Measurements from ENCODE around the gene WASL.

Gene WASL

DNA sequence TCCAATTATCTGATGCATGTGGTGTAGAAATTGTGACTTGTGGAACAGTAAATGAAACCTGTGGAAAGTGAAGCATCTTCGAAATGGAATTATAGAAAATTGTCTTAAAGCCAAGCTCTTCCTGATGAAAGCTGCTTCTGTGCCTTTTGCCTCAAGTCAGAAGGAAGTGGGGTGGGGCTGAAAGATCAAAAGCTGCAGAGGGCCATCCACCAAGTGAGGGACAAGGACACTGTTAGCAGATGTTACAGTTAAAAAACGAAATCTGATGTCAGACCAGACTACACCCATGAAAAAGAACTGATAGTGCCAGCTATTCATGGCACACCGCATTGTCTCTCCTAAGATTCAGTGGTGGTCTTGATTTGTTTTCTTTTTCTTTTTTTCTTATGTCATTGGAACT is 23.8 kb upstream of the WASL start:
- Histone ChIP-seq H3K27me3 (replicated peaks; ENCODE audit: control insufficient read depth, insufficient read depth, low read length) (no peaks in the 10 kb centered on the region), H3K36me3 (ENCODE audit: control insufficient read depth, insufficient read depth, low read length) (no peaks in the 10 kb centered on the region), H3K4me3 (replicated peaks; ENCODE audit: low read depth, low read length) (no peak overlapping the region)
- no peak for TF ChIP-seq CTCF (IDR thresholded peaks at IDR 0.05; ENCODE audit: insufficient read depth, low read length, poor library complexity, severe bottlenecking)
- DNase-seq (ENCODE audit: extremely low read depth, insufficient read length), result no peak

DNA sequence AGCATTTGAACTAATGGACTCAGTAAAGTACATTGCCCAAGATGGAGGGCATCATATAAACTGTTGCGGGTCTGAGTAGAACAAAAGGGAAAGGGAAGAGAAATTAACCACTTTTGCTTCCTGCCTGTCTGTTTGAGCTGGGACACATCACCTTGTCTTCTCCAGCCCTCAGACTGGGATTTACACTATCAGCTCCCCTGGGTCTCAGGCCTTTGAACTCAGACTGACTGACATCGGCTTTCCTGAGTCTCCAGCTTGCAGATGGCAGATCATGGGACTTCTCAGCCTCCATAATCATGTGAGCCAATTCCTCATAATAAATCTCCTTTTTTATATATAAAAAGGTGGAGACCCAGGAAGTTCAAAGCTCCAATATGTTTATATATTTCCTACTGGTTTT is 23.0 kb upstream of the WASL start:
- no peak for DNase-seq (ENCODE audit: extremely low read depth, insufficient read length)
- no peak for TF ChIP-seq CTCF (IDR thresholded peaks at IDR 0.05; ENCODE audit: insufficient read depth, low read length, poor library complexity, severe bottlenecking)
- Histone ChIP-seq H3K27me3 (replicated peaks; ENCODE audit: control insufficient read depth, insufficient read depth, low read length) (no peaks in the 10 kb centered on the region), H3K4me3 (replicated peaks; ENCODE audit: low read depth, low read length) (no peak overlapping the region), H3K36me3 (ENCODE audit: control insufficient read depth, insufficient read depth, low read length) (no peaks in the 10 kb centered on the region)

DNA sequence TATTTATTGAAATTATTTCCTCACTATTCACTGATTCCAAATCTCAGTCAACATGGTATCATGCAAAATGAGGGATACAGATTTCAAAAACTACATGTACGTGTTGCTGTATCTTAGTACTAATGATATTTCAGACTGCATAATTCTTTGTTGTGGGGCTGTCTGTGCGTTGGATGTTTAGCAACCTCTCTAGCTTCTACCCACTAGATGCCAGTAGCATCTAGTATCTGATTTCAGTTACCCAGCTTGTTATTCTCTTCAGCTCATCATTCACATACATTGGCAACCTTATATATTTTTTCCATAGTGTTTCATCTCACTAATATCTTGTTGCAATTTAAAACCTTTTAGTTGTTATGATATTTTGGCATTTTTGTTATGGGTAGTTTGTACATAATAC is 22.5 kb upstream of the WASL start:
- Histone ChIP-seq H3K36me3 (ENCODE audit: control insufficient read depth, insufficient read depth, low read length) (no peaks in the 10 kb centered on the region), H3K27me3 (replicated peaks; ENCODE audit: control insufficient read depth, insufficient read depth, low read length) (no peaks in the 10 kb centered on the region), H3K4me3 (replicated peaks; ENCODE audit: low read depth, low read length) (no peak overlapping the region)
- TF ChIP-seq CTCF (IDR thresholded peaks at IDR 0.05; ENCODE audit: insufficient read depth, low read length, poor library complexity, severe bottlenecking), result no peak
- no peak for DNase-seq (ENCODE audit: extremely low read depth, insufficient read length)

GRCh38 chr7:123770378-123770777 is 21.6 kb upstream of the WASL start:
- Histone ChIP-seq H3K4me3 (replicated peaks; ENCODE audit: low read depth, low read length) (peak overlapping the region; percentile 45), H3K27me3 (replicated peaks; ENCODE audit: control insufficient read depth, insufficient read depth, low read length) (no peaks in the 10 kb centered on the region), H3K36me3 (ENCODE audit: control insufficient read depth, insufficient read depth, low read length) (no peaks in the 10 kb centered on the region)
- peak; percentile 38 for DNase-seq (ENCODE audit: extremely low read depth, insufficient read length)
- TF ChIP-seq CTCF (IDR thresholded peaks at IDR 0.05; ENCODE audit: insufficient read depth, low read length, poor library complexity, severe bottlenecking), result no peak

DNA sequence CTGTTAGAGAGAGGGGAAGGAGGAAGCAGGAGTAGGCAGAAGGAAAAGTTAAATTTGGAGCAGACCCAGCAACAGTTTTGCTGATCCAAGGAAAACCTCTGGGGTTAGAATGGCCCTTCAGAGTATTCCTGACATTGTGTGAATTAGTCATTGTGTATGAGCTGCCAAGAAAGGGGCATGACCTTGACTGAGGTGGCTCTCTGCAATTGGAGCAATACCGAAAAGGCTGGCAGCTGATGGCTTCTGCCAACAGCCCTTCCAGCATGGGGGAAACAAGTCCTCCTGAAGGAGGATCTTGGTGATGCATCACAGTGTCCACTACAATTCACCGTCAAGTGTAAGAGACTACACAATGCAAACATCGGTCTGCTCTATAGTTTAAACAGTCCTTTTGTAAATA is 20.6 kb upstream of the WASL start:
- DNase-seq (ENCODE audit: extremely low read depth, insufficient read length), result no peak
- Histone ChIP-seq H3K27me3 (replicated peaks; ENCODE audit: control insufficient read depth, insufficient read depth, low read length) (no peaks in the 10 kb centered on the region), H3K36me3 (ENCODE audit: control insufficient read depth, insufficient read depth, low read length) (no peaks in the 10 kb centered on the region), H3K4me3 (replicated peaks; ENCODE audit: low read depth, low read length) (no peak overlapping the region)
- no peak for TF ChIP-seq CTCF (IDR thresholded peaks at IDR 0.05; ENCODE audit: insufficient read depth, low read length, poor library complexity, severe bottlenecking)

- no peak overlapping the region for H3K4me3 ChIP-seq (replicated peaks; ENCODE audit: low read depth, low read length)
- H3K27me3 ChIP-seq (replicated peaks; ENCODE audit: control insufficient read depth, insufficient read depth, low read length), result no peaks in the 10 kb centered on the region
- TF ChIP-seq CTCF (IDR thresholded peaks at IDR 0.05; ENCODE audit: insufficient read depth, low read length, poor library complexity, severe bottlenecking), result no peak
- no peak for DNase-seq (ENCODE audit: extremely low read depth, insufficient read length)
- no peaks in the 10 kb centered on the region for H3K36me3 ChIP-seq (ENCODE audit: control insufficient read depth, insufficient read depth, low read length)
Measured at GRCh38 chr7:123768493-123768892, 19.7 kb upstream of the WASL start.
